ENCODE data around the gene GLS. TPM values are rescaled to one million over a fixed set of nuclear protein-coding genes. Genes with fewer than 3 reads are reported as not detected.
"Not testable (repeated sequence)": the region's sequence is repeated elsewhere in the genome, so short reads cannot be mapped to it uniquely, and the experiment has no call there.

GLS gene
- total RNA-seq, 2 experiments from 2014 or later: 209 to 210 TPM

- Mint-ChIP-seq H3K36me3 (no peaks in the 10 kb centered on the region), H3K4me3 (peak overlapping the region; percentile 30), H3K9me3 (no peaks in the 10 kb centered on the region), H3K27ac (peak overlapping the region; percentile 92), H3K27me3 (peaks cover 1% of the 10 kb centered on the region), H3K4me1 (ENCODE audit: low read depth) (peaks cover 39% of the 10 kb centered on the region)
- ChIA-PET CTCF (interaction anchor here (1.3 kb wide), 1 partner anchor 52 kb away, joined by 5 read pairs; no protein-coding TSS in a partner anchor), POLR2A (interaction anchor here (1.0 to 2.0 kb wide), 2 partner anchors 37 to 164 kb away, joined by 4 to 22 read pairs; partner anchors contain the start of gene GLS)
- peak; percentile 78 for DNase-seq
- intact Hi-C loops (cut with micrococcal nuclease): loop anchor here (1.0 to 2.0 kb wide), 14 partner anchors 18 to 835 kb away; partner anchors contain the start of genes NABP1, STAT1 and STAT4
These were observed 36.5 kb upstream of the GLS start for GRCh38 chr2:190843890-190844699.

- DNase-seq: no peak
- ChIA-PET CTCF (interaction anchor here (1.3 kb wide), 1 partner anchor 53 kb away, joined by 5 read pairs; no protein-coding TSS in a partner anchor), POLR2A (interaction anchor here (1.0 to 2.0 kb wide), 2 partner anchors 37 to 165 kb away, joined by 4 to 22 read pairs; partner anchors contain the start of gene GLS)
- Mint-ChIP-seq H3K27me3 (peaks cover 1% of the 10 kb centered on the region), H3K36me3 (no peaks in the 10 kb centered on the region), H3K4me1 (ENCODE audit: low read depth) (peaks cover 39% of the 10 kb centered on the region), H3K4me3 (peak overlapping the region; percentile 27), H3K27ac (peak overlapping the region; percentile 92), H3K9me3 (no peaks in the 10 kb centered on the region)
- intact Hi-C loops (cut with micrococcal nuclease): loop anchor here (1.0 to 2.0 kb wide), 14 partner anchors 17 to 834 kb away; partner anchors contain the start of genes NABP1, STAT1 and STAT4
These were observed 35.8 kb upstream of the GLS start for GRCh38 chr2:190844700-190845401.

GRCh38 chr2:190846746-190847145, 33.9 kb upstream of the GLS start:
- peaks cover 1% of the 10 kb centered on the region for H3K27me3 Mint-ChIP-seq
- CTCF ChIA-PET: no interaction called here
- H3K36me3 Mint-ChIP-seq: no peaks in the 10 kb centered on the region
- H3K4me3 Mint-ChIP-seq: no peak overlapping the region
- DNase-seq: peak; percentile 52
- H3K4me1 Mint-ChIP-seq (ENCODE audit: low read depth): peaks cover 30% of the 10 kb centered on the region
- H3K9me3 Mint-ChIP-seq: no peaks in the 10 kb centered on the region
- intact Hi-C loops (cut with micrococcal nuclease): no loop called here
- POLR2A ChIA-PET: no interaction called here
- H3K27ac Mint-ChIP-seq: no peak overlapping the region

GRCh38 chr2:190847504-190848081, 33.0 kb upstream of the GLS start:
- Mint-ChIP-seq H3K36me3 (no peaks in the 10 kb centered on the region), H3K4me3 (no peak overlapping the region)

GRCh38 chr2:190849774-190850173, 30.8 kb upstream of the GLS start:
- CTCF ChIA-PET: interaction anchor here (0.7 to 2.8 kb wide), 20 partner anchors 8 to 254 kb away, joined by 3 to 43 read pairs (median 6); no protein-coding TSS in a partner anchor
- Mint-ChIP-seq H3K27ac (no peak overlapping the region), H3K36me3 (no peaks in the 10 kb centered on the region), H3K4me3 (no peak overlapping the region), H3K4me1 (ENCODE audit: low read depth) (peaks cover 15% of the 10 kb centered on the region), H3K27me3 (peaks cover 1% of the 10 kb centered on the region), H3K9me3 (no peaks in the 10 kb centered on the region)
- no peak for DNase-seq
- intact Hi-C loops (cut with micrococcal nuclease): loop anchor here (1.0 kb wide), 2 partner anchors 31 to 99 kb away; partner anchors contain the start of gene GLS
- POLR2A ChIA-PET: interaction anchor here (1.2 to 1.4 kb wide), 2 partner anchors 31 to 32 kb away, joined by 3 to 8 read pairs; partner anchors contain the start of gene GLS

More at GRCh38 chr2:190847504-190848081, 33.0 kb upstream of the GLS start:
- Mint-ChIP-seq H3K4me1 (ENCODE audit: low read depth) (peaks cover 22% of the 10 kb centered on the region), H3K27ac (no peak overlapping the region), H3K27me3 (peaks cover 1% of the 10 kb centered on the region), H3K9me3 (no peaks in the 10 kb centered on the region)
- intact Hi-C loops (cut with micrococcal nuclease): no loop called here
- no peak for DNase-seq
- CTCF ChIA-PET: no interaction called here
- POLR2A ChIA-PET: interaction anchor here (0.6 kb wide), 1 partner anchor 32 kb away, joined by 4 read pairs; no protein-coding TSS in a partner anchor

GRCh38 chr2:190853022-190853421, 27.6 kb upstream of the GLS start:
- intact Hi-C loops (cut with micrococcal nuclease); H3K27me3 Mint-ChIP-seq; H3K4me3 Mint-ChIP-seq; H3K36me3 Mint-ChIP-seq; POLR2A ChIA-PET; H3K9me3 Mint-ChIP-seq; DNase-seq; H3K27ac Mint-ChIP-seq; CTCF ChIA-PET: not testable (repeated sequence)
- H3K4me1 Mint-ChIP-seq (ENCODE audit: low read depth): peaks cover 13% of the 10 kb centered on the region

- Mint-ChIP-seq H3K36me3 (no peaks in the 10 kb centered on the region), H3K27ac (no peak overlapping the region), H3K4me1 (ENCODE audit: low read depth) (peaks cover 11% of the 10 kb centered on the region), H3K4me3 (no peak overlapping the region), H3K27me3 (no peaks in the 10 kb centered on the region), H3K9me3 (no peaks in the 10 kb centered on the region)
- DNase-seq: no peak
- intact Hi-C loops (cut with micrococcal nuclease): no loop called here
- CTCF ChIA-PET: no interaction called here
- POLR2A ChIA-PET: interaction anchor here (0.6 kb wide), 1 partner anchor 28 kb away, joined by 3 read pairs; no protein-coding TSS in a partner anchor
These were observed 26.9 kb upstream of the GLS start for GRCh38 chr2:190853531-190854383.

GRCh38 chr2:190854726-190855125, 25.9 kb upstream of the GLS start:
- POLR2A ChIA-PET: no interaction called here
- intact Hi-C loops (cut with micrococcal nuclease): no loop called here
- H3K36me3 Mint-ChIP-seq: no peaks in the 10 kb centered on the region
- CTCF ChIA-PET: no interaction called here
- peaks cover 11% of the 10 kb centered on the region for H3K4me1 Mint-ChIP-seq (ENCODE audit: low read depth)
- H3K4me3 Mint-ChIP-seq: no peak overlapping the region
- no peak overlapping the region for H3K27ac Mint-ChIP-seq
- DNase-seq: no peak
- H3K9me3 Mint-ChIP-seq: no peaks in the 10 kb centered on the region
- H3K27me3 Mint-ChIP-seq: no peaks in the 10 kb centered on the region

GRCh38 chr2:190855245-190855644, 25.4 kb upstream of the GLS start:
- ChIA-PET POLR2A (no interaction called here), CTCF (no interaction called here)
- Mint-ChIP-seq H3K4me1 (ENCODE audit: low read depth) (peaks cover 11% of the 10 kb centered on the region), H3K36me3 (no peaks in the 10 kb centered on the region), H3K27ac (no peak overlapping the region), H3K4me3 (no peak overlapping the region), H3K27me3 (no peaks in the 10 kb centered on the region), H3K9me3 (no peaks in the 10 kb centered on the region)
- intact Hi-C loops (cut with micrococcal nuclease): no loop called here
- no peak for DNase-seq

- Mint-ChIP-seq H3K4me3 (no peak overlapping the region), H3K27ac (no peak overlapping the region), H3K9me3 (peaks cover 1% of the 10 kb centered on the region), H3K4me1 (ENCODE audit: low read depth) (peaks cover 12% of the 10 kb centered on the region), H3K27me3 (no peaks in the 10 kb centered on the region), H3K36me3 (peaks cover 10% of the 10 kb centered on the region)
- ChIA-PET POLR2A (no interaction called here), CTCF (no interaction called here)
- DNase-seq: no peak
- intact Hi-C loops (cut with micrococcal nuclease): no loop called here
These were observed 23.6 kb upstream of the GLS start for GRCh38 chr2:190856985-190857384.

- POLR2A ChIA-PET: no interaction called here
These were observed 21.8 kb upstream of the GLS start for GRCh38 chr2:190858817-190859216.

More at GRCh38 chr2:190858817-190859216, 21.8 kb upstream of the GLS start:
- H3K27ac Mint-ChIP-seq: no peak overlapping the region
- intact Hi-C loops (cut with micrococcal nuclease): no loop called here
- H3K4me1 Mint-ChIP-seq (ENCODE audit: low read depth): peaks cover 27% of the 10 kb centered on the region
- CTCF ChIA-PET: interaction anchor here (1.0 to 6.0 kb wide), 3 partner anchors 9 to 105 kb away, joined by 3 to 43 read pairs (median 5); no protein-coding TSS in a partner anchor
- peaks cover 9% of the 10 kb centered on the region for H3K9me3 Mint-ChIP-seq
- peaks cover 17% of the 10 kb centered on the region for H3K36me3 Mint-ChIP-seq
- no peak overlapping the region for H3K4me3 Mint-ChIP-seq
- DNase-seq: no peak
- no peaks in the 10 kb centered on the region for H3K27me3 Mint-ChIP-seq

Measured in activated CD4-positive, alpha-beta memory T cell treated with anti-CD3 and anti-CD28 coated beads for 36 hours (primary cell).